Measurements from ENCODE around the gene CACNA1I.

The CACNA1I gene

GRCh38 chr22:39526736-39527171 lies 43.8 kb upstream of the CACNA1I start:
- H3K9ac ChIP-seq = peak overlapping the region in 2 of 11 experiments; percentile 15 to 77; a peak in 3 of 22 replicates
- no peak for TF ChIP-seq Cebpa-rat (IDR thresholded peaks at IDR 0.05)
- H3K36me3 ChIP-seq = peaks cover 45 to 86% (median 68%) of the 10 kb centered on the region in 11 experiments
- no peaks in the 10 kb centered on the region for H3K27me3 ChIP-seq
- peak overlapping the region in 7 of 11 experiments; percentile 5 to 77 (median 24); a peak in 11 of 22 replicates for H3K27ac ChIP-seq
- peaks cover 85 to 97% (median 92%) of the 10 kb centered on the region in 10 experiments for H3K4me1 ChIP-seq
- H3K4me2 ChIP-seq = peak overlapping the region; percentile 95 to 100 (median 99)
- peaks cover 66 to 100% (median 98%) of the 10 kb centered on the region in 11 experiments for H4K20me1 ChIP-seq
- H3K4me3 ChIP-seq = no peak overlapping the region
- H3K9me3 ChIP-seq (replicated peaks in 1 of 11) = 0 out of 22 replicates have a peak, but pooled peaks cover 0 to under 1% (median 0%) of the 10 kb centered on the region in 11 experiments

DNA sequence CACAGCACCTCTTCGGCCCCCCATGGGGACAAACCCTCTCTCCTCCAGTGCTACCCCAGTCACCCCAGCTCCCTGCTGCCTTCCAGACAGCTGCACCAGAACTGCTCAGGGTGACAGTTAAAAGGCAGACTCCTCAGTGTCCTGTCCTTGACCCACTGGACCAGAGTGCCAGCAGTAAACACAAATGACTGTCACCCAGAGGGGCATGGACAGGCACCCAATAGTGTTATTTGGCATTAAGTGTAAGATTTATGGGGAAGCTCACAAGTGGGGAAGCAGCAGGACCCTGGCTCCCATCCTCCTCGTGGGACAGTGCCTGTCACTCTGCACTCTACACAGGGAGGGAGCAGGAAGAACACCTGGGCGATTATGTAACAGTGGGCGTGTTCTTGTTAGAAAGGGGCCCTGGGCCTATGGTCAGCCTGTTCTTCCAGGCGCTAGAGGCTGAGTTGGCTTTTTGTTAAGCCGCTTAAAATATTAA lies 43.0 kb upstream of the CACNA1I start:
- Histone ChIP-seq H3K27ac (peak overlapping the region in 7 of 11 experiments; percentile 55 to 77 (median 66); a peak in 14 of 22 replicates), H3K4me3 (peak overlapping the region in 7 of 10 experiments; percentile 10 to 95 (median 62); a peak in 9 of 20 replicates), H3K4me2 (peak overlapping the region; percentile 95 to 100 (median 99)), H4K20me1 (peaks cover 58 to 96% (median 91%) of the 10 kb centered on the region in 11 experiments), H3K4me1 (peaks cover 86 to 96% (median 92%) of the 10 kb centered on the region in 10 experiments), H3K36me3 (peaks cover 37 to 79% (median 60%) of the 10 kb centered on the region in 11 experiments), H3K9ac (peak overlapping the region in 10 of 11 experiments; percentile 59 to 95 (median 69); a peak in 18 of 22 replicates), H3K27me3 (no peaks in the 10 kb centered on the region), H3K9me3 (replicated peaks in 1 of 11) (no peaks in the 10 kb centered on the region)
- no peak for TF ChIP-seq Cebpa-rat (IDR thresholded peaks at IDR 0.05)

DNA sequence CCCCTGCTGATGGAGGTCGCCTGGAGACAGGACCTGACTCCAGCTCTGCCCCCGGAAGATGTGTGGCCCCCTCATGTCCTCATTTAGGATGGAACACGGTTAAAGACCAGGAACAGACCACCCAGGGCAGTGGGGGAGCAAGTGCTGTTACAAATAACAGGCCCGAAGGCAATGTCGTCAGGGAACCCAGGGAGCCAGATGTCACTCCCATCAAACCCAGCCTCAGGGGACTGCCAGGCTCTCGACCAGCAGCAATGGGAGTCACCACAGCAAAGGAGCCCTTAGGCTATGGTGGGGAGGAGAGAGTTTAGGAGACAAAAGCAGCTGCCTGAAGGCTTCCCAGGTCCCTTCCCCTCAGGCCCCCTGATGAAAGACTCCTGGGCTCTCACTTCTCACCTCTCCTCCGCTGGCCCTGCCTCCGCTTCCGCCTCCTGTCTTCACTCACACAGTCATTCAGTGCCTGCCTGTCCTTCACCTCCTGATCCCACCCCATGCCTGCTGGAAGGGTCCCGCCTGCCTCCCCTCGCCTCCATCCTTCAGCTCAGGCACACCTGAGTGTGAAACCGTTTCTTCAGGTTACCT lies 42.4 kb upstream of the CACNA1I start:
- Histone ChIP-seq H3K4me3 (peak overlapping the region; percentile 49 to 95 (median 62)), H3K9ac (peak overlapping the region; percentile 59 to 95 (median 69); a peak in 21 of 22 replicates)

GRCh38 chr22:39528681-39529486 lies 41.7 kb upstream of the CACNA1I start:
- Histone ChIP-seq H4K20me1 (peaks cover 44 to 82% (median 78%) of the 10 kb centered on the region in 11 experiments), H3K4me1 (peaks cover 78 to 93% (median 90%) of the 10 kb centered on the region in 10 experiments), H3K27me3 (no peaks in the 10 kb centered on the region), H3K9me3 (replicated peaks in 1 of 11) (no peaks in the 10 kb centered on the region), H3K9ac (peak overlapping the region; percentile 59 to 95 (median 75)), H3K36me3 (peaks cover 25 to 65% (median 47%) of the 10 kb centered on the region in 11 experiments), H3K4me2 (peak overlapping the region; percentile 95 to 100 (median 99)), H3K27ac (peak overlapping the region in 10 of 11 experiments; percentile 40 to 77 (median 62); a peak in 19 of 22 replicates), H3K4me3 (peak overlapping the region; percentile 49 to 95 (median 62))
- TF ChIP-seq Cebpa-rat (IDR thresholded peaks at IDR 0.05) = no peak

More for the DNA sequence above, 42.4 kb upstream of the CACNA1I start:
- Histone ChIP-seq H3K27ac (peak overlapping the region in 10 of 11 experiments; percentile 36 to 77 (median 62); a peak in 19 of 22 replicates), H4K20me1 (peaks cover 52 to 89% (median 85%) of the 10 kb centered on the region in 11 experiments), H3K9me3 (replicated peaks in 1 of 11) (no peaks in the 10 kb centered on the region), H3K4me1 (peaks cover 84 to 93% (median 89%) of the 10 kb centered on the region in 10 experiments), H3K27me3 (no peaks in the 10 kb centered on the region), H3K4me2 (peak overlapping the region; percentile 95 to 100 (median 99)), H3K36me3 (peaks cover 31 to 72% (median 54%) of the 10 kb centered on the region in 11 experiments)
- TF ChIP-seq Cebpa-rat (IDR thresholded peaks at IDR 0.05) = no peak

GRCh38 chr22:39529487-39529851 lies 41.1 kb upstream of the CACNA1I start:
- Histone ChIP-seq H3K4me2 (peak overlapping the region; percentile 95 to 100 (median 99)), H3K36me3 (peaks cover 20 to 59% (median 41%) of the 10 kb centered on the region in 11 experiments), H3K27ac (peak overlapping the region in 10 of 11 experiments; percentile 20 to 77 (median 54); a peak in 17 of 22 replicates), H3K4me1 (peaks cover 73 to 93% (median 89%) of the 10 kb centered on the region in 10 experiments), H3K9ac (peak overlapping the region; percentile 59 to 95 (median 75)), H3K4me3 (peak overlapping the region; percentile 49 to 95 (median 62); a peak in 19 of 20 replicates), H3K9me3 (replicated peaks in 1 of 11) (no peaks in the 10 kb centered on the region), H3K27me3 (no peaks in the 10 kb centered on the region), H4K20me1 (peaks cover 39 to 76% (median 72%) of the 10 kb centered on the region in 11 experiments)
- TF ChIP-seq Cebpa-rat (IDR thresholded peaks at IDR 0.05) = no peak

GRCh38 chr22:39530116-39530515 lies 40.4 kb upstream of the CACNA1I start:
- Histone ChIP-seq H4K20me1 (peaks cover 32 to 70% (median 65%) of the 10 kb centered on the region in 11 experiments; a peak in 21 of 22 replicates), H3K4me1 (peaks cover 69 to 93% (median 88%) of the 10 kb centered on the region in 10 experiments), H3K27me3 (no peaks in the 10 kb centered on the region), H3K36me3 (peaks cover 13 to 53% (median 35%) of the 10 kb centered on the region in 11 experiments), H3K4me3 (peak overlapping the region; percentile 49 to 95 (median 62); a peak in 18 of 20 replicates), H3K27ac (peak overlapping the region in 10 of 11 experiments; percentile 20 to 77 (median 54); a peak in 13 of 22 replicates), H3K4me2 (peak overlapping the region; percentile 95 to 100 (median 99)), H3K9ac (peak overlapping the region; percentile 59 to 95 (median 77); a peak in 20 of 22 replicates), H3K9me3 (replicated peaks in 1 of 11) (no peaks in the 10 kb centered on the region)
- no peak for TF ChIP-seq Cebpa-rat (IDR thresholded peaks at IDR 0.05)

DNA sequence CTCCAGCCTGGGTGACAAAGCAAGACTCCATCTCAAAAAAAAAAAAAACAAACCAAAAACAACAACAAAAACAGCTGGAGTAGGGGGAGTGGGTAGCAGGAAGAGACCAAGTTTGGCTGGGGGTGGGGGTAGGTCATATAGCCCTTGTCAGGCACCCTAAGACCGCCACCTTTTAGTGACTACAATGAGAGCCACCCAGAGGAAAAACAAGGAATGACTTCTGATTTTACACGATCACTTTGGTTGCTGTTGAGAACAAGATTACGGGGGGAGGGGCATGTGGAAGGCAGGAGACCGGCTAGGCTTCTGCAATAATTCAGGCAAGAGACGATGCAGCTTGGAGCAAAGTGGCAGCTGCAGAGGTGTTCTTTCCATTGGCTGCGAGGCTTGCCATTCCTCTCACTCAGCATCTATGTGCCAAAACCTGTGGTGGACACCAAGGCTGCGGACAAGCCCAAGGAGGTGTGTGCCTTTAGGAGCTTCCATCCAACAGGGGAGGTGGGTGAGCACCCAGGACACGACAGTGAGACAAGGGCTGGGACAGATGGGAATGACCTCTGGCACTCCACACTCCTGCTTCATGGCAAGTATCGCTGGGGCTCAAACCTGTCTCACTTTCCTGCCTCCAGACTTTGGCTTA lies 39.7 kb upstream of the CACNA1I start:
- peaks cover 67 to 93% (median 87%) of the 10 kb centered on the region in 10 experiments for H3K4me1 ChIP-seq
- H4K20me1 ChIP-seq = peaks cover 26 to 63% (median 58%) of the 10 kb centered on the region in 11 experiments; a peak in 21 of 22 replicates
- H3K27ac ChIP-seq = peak overlapping the region in 8 of 11 experiments; percentile 25 to 97 (median 94); a peak in 11 of 22 replicates
- no peaks in the 10 kb centered on the region for H3K9me3 ChIP-seq (replicated peaks in 1 of 11)
- peak overlapping the region; percentile 78 to 95 (median 92); a peak in 19 of 20 replicates for H3K4me3 ChIP-seq
- H3K4me2 ChIP-seq = peak overlapping the region; percentile 95 to 100 (median 99)
- peak overlapping the region; percentile 89 to 98 (median 94) for H3K9ac ChIP-seq
- TF ChIP-seq Cebpa-rat (IDR thresholded peaks at IDR 0.05) = no peak
- H3K27me3 ChIP-seq = no peaks in the 10 kb centered on the region
- H3K36me3 ChIP-seq = peaks cover 12 to 46% (median 28%) of the 10 kb centered on the region in 11 experiments

Data from BLaER1 treated with 17β-estradiol and CSF1 and Interleukin-3, amounts not matched to agents 10 nM and 100 nM (cell line).